Left ventricle myocardium inferior (tissue), 1 donor: ENCODE data around the gene DAB2IP. TPM values are rescaled to one million over a fixed set of nuclear protein-coding genes. Genes with fewer than 3 reads are reported as not detected.

ENCODE experiments used
- DNase-seq: peaks from one replicate; pipeline ENCODE4 v3.0.0-alpha.2; 2020
- H3K27ac ChIP-seq: fragments of 200-600 bp; replicated peaks from 2 replicates; pipeline ENCODE4 v1.8.0; 2021
- H3K27me3 ChIP-seq: fragments of 200-600 bp; 2 replicates; pipeline ENCODE4 v1.8.0; 2021; ENCODE audit warnings: low read depth
- H3K36me3 ChIP-seq: fragments of 200-600 bp; 2 replicates; pipeline ENCODE4 v1.8.0; 2021
- H3K4me1 ChIP-seq: fragments of 200-600 bp; 2 replicates; pipeline ENCODE4 v1.8.0; 2021
- H3K4me3 ChIP-seq: fragments of 200-600 bp; 2 replicates; pipeline ENCODE4 v1.8.0; 2021; ENCODE audit warnings: mild to moderate bottlenecking, moderate library complexity
- H3K9me3 ChIP-seq: fragments of 200-600 bp; replicated peaks from 2 replicates; pipeline ENCODE4 v1.8.0; 2021
- intact Hi-C: fragments of 100-400 bp; cut with micrococcal nuclease; formaldehyde crosslinking; loops from one replicate; pipeline ENCODE4 v1.11.0; 2022
- total RNA-seq: library from RNA; stranded (reverse); fragmentation: NEBNext Ultra II Directional; extraction: Animal tissue kit (Norgen Biotek cat#: 25700); gene quantifications from one replicate; pipeline ENCODE4 v1.2.1, GENCODE V29; 2021
- TF ChIP-seq, protein P1 (sequence below): fragments of 200-600 bp; IDR thresholded peaks from 2 replicates; pipeline ENCODE4 v1.8.0; 2021; ENCODE audit warnings: antibody characterized with exemption, mild to moderate bottlenecking, borderline replicate concordance
- donor health status: DM: no; HTN: yes; CAD: no; lungs with severe emphysema.

Gene DAB2IP
- total RNA-seq, 1 donor from 2014 or later, result 50.7 TPM

DNA sequence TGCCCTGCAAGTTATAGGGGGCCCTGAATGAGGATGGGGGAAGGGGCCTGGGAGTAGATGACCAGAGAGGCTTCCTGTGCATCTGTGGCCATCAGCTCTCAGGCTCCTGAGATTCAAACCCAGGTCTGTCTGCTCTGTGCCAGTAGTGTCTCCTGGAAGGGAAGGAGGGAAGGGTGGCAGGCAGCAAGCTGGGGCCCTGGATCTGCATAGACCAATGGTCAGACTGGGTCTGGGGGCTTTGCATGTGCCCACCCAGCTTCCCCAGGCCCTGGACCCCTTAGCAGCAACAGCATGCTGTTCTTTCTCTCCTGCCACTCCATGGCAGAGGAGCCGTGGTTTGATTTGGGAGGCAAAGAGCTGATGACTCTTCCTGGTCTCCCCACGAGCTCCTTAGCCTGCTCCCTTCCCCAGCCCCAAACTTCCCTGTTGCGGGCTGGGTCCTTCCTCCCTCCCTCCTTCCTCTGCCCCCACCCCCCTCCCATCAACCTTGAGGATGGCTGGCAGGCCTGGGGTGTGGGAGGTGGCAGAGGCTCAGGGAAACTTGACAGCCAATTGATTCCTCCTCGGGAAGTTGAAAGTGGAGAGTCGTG, 31.6 kb downstream of the DAB2IP start:
- no peak for DNase-seq
- H3K9me3 ChIP-seq, result no peaks in the 10 kb centered on the region
- no peak overlapping the region for H3K4me3 ChIP-seq
- TF ChIP-seq, protein P1, sequence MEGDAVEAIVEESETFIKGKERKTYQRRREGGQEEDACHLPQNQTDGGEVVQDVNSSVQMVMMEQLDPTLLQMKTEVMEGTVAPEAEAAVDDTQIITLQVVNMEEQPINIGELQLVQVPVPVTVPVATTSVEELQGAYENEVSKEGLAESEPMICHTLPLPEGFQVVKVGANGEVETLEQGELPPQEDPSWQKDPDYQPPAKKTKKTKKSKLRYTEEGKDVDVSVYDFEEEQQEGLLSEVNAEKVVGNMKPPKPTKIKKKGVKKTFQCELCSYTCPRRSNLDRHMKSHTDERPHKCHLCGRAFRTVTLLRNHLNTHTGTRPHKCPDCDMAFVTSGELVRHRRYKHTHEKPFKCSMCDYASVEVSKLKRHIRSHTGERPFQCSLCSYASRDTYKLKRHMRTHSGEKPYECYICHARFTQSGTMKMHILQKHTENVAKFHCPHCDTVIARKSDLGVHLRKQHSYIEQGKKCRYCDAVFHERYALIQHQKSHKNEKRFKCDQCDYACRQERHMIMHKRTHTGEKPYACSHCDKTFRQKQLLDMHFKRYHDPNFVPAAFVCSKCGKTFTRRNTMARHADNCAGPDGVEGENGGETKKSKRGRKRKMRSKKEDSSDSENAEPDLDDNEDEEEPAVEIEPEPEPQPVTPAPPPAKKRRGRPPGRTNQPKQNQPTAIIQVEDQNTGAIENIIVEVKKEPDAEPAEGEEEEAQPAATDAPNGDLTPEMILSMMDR, result no peak
- no peaks in the 10 kb centered on the region for H3K27me3 ChIP-seq
- H3K27ac ChIP-seq, result peak overlapping the region; percentile 51
- peaks cover 38% of the 10 kb centered on the region for H3K36me3 ChIP-seq
- H3K4me1 ChIP-seq, result peaks cover 56% of the 10 kb centered on the region
- intact Hi-C loops, result no loop called here

- no peak for DNase-seq
- Histone ChIP-seq H3K9me3 (no peaks in the 10 kb centered on the region), H3K4me1 (peaks cover 56% of the 10 kb centered on the region), H3K27ac (peak overlapping the region; percentile 51), H3K27me3 (no peaks in the 10 kb centered on the region), H3K36me3 (peaks cover 36% of the 10 kb centered on the region), H3K4me3 (no peak overlapping the region)
- TF ChIP-seq, protein P1, result no peak
- intact Hi-C loops, result no loop called here
These were observed 32.2 kb downstream of the DAB2IP start for GRCh38 chr9:121683652-121684051.

DNA sequence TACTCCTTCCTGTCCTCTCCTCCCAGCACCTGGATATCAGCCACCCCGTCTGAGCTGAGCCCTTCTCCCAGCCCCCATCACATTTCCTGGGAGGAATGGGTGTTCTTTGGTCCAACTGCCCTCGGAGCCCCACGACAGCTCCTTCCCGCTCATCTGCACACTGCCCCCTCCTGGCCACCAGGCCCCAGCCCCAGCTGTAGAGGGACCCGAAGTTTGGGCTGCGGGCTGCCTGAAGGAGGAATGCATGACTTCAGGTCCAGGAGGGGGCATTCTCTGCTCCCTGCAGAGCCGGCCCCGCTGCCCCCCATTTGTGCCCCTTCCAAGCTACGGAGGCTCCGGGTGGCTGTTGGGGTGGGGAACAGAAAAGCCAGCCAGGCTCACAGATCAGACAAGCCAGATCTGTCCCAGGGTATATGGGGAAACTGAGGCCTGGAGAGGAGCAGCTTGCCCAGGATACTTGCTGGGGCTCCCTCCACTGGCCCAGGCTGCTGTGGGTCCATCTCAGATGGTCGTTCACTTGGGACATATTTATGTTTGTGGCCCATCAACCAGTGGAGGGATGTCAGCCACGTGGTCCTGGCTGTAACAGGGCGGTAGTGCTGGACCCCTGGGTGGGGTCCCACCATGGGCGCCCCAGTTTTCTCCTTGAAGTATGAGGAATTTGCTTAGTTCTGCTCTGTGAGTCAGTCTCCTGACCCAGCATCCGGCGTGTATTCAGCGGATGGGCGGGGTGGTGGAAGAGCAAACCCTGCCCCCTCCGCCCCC, 33.1 kb downstream of the DAB2IP start:
- intact Hi-C loops, result loop anchor here (5.0 kb wide), 1 partner anchor 308 kb away; no protein-coding TSS in a partner anchor
- no peak overlapping the region for H3K4me3 ChIP-seq
- peaks cover 65% of the 10 kb centered on the region for H3K4me1 ChIP-seq
- H3K36me3 ChIP-seq, result peaks cover 28% of the 10 kb centered on the region
- TF ChIP-seq, protein P1, result peak; percentile 72
- H3K27me3 ChIP-seq, result no peaks in the 10 kb centered on the region
- H3K27ac ChIP-seq, result peak overlapping the region; percentile 51
- H3K9me3 ChIP-seq, result no peaks in the 10 kb centered on the region
- no peak for DNase-seq

DNA sequence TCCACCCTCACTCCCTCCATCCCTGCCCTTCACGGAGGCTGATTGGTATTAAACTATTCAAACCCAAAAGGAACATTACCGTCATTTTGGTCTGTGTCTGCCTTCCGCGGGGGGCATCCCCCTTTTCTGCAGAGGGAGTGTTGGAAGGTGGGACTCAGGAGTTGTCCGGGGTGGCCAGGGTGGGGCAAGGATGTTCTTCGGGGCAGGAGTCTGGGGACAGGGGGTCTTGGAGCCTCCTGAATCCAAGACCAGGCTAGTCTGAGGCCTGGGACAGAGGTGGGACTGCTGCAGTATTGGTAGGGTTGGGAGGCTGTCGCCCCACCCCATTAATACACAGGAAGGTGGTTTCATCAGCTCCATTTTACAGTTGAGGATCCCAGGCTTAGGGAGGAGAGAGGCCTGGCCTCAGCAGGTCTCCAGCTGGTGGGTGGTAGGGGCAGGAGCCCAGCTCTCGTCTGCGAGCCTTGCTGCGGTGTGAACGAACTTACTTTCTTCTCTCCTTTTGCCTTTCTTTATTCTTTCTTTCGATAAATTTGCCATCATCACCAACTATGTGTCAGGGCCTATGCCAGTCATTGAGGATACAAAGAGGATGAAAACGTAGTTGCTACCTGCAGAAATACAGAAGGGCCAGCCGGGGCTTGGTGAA, 33.8 kb downstream of the DAB2IP start:
- DNase-seq, result no peak
- TF ChIP-seq, protein P1, result no peak
- Histone ChIP-seq H3K36me3 (peaks cover 21% of the 10 kb centered on the region), H3K27me3 (no peaks in the 10 kb centered on the region), H3K27ac (peak overlapping the region; percentile 51), H3K4me1 (peaks cover 72% of the 10 kb centered on the region), H3K9me3 (no peaks in the 10 kb centered on the region), H3K4me3 (no peak overlapping the region)
- intact Hi-C loops, result loop anchor here (5.0 kb wide), 1 partner anchor 307 kb away; no protein-coding TSS in a partner anchor

DNA sequence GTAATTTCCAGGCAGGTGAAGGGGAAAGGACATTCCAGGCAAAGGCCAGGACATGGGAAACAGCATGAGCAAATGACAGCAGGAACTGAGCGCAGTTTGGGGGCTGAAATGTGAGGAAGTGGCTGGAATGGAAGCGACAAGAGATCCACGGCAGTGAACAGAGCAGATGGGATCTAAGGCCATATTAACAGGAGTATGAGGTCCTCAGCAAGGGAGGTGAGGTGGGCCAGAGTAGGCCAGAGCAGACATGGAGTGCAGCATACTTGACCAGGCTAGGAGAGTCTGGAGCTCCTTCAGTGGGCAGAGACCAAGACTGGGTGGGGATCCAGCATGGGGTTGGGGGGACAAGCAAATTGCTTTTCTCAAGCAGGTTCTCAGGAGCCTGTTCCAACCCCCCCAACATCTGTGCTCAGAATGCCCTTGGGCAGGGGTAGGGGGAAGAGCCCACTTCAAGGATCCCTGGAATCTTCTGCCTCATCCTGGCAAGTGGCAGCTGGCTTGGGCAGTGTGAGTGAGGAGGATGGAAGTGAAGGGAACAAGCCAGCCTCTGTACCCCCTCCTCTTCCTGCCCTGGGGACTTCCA, 34.5 kb downstream of the DAB2IP start:
- H3K9me3 ChIP-seq, result no peaks in the 10 kb centered on the region
- H3K27me3 ChIP-seq, result no peaks in the 10 kb centered on the region
- no peak overlapping the region for H3K4me3 ChIP-seq
- H3K36me3 ChIP-seq, result peaks cover 19% of the 10 kb centered on the region
- peak overlapping the region; percentile 10 for H3K27ac ChIP-seq
- intact Hi-C loops, result loop anchor here (5.0 kb wide), 1 partner anchor 306 kb away; no protein-coding TSS in a partner anchor
- TF ChIP-seq, protein P1, result no peak
- peaks cover 79% of the 10 kb centered on the region for H3K4me1 ChIP-seq
- DNase-seq, result no peak
